K562 (cell line): ENCODE data around the gene CCDC185. TPM values are rescaled to one million over a fixed set of nuclear protein-coding genes. Genes with fewer than 3 reads are reported as not detected.

Experiments used
- ATAC-seq: fragments of 200-7000 bp; cut with Tn5 transposase; 3 replicates; pipeline ENCODE4 v1.9.1; 2020; ENCODE audit warnings: moderate library complexity
- BruUV-seq: library from RNA; stranded (reverse); fragments of 400-500 nt; replicated peaks from 2 replicates; lab custom pipeline; 2021; lab: Mats Ljungman, UMichigan
- CTCF ChIA-PET: fragments of 300-600 bp; formaldehyde crosslinking; extraction: SDS; loops from one replicate; lab custom pipeline; 2021; ENCODE audit warnings: low intra/inter-chr PET ratio; lab: Yijun Ruan, JAX
- POLR2A ChIA-PET: fragments of 300-600, 350-650 bp; sonication (Branson Sonifier 250); formaldehyde crosslinking; extraction: SDS; loops from one replicate; lab custom pipeline; 2021; ENCODE audit warnings: antibody characterized with exemption, inconsistent platforms; lab: Yijun Ruan, JAX
- DNase-seq, 4 experiments: peaks; one replicate each; pipeline versions ENCODE4 v3.0.0 to v3.0.0-alpha.2; 2011 to 2018; ENCODE audit warnings: low spot score in 3 of 4, mixed read lengths in 3 of 4; ENCODE audit errors: extremely low read depth in 1 of 4
- FAIRE-seq: peaks from 2 replicates; lab custom pipeline; 2011; peaks lifted over from hg19 to GRCh38; lab: Jason Lieb, UNC
- H2AFZ ChIP-seq: 2 replicates; pipeline ENCODE4 v1.6.0; 2011; ENCODE audit warnings: low read depth, low read length, control low read depth, inconsistent platforms
- H3K27ac ChIP-seq: fragments of 200-600 bp; 3 replicates; pipeline ENCODE4 v1.8.0; 2011; ENCODE audit warnings: low read depth, mild to moderate bottlenecking, control low read depth, inconsistent platforms, low read length, moderate library complexity, mixed read lengths; ENCODE audit errors: extremely low read depth
- H3K27me3 ChIP-seq, 2 experiments: fragments of 300-600 bp in 1 of 2; 2 replicates in 1 of 2; 3 replicates in 1 of 2; pipeline versions ENCODE4 v1.6.0 to v1.8.0; 2011; ENCODE audit warnings: inconsistent platforms in 2 of 2, low read length in 2 of 2, mild to moderate bottlenecking in 1 of 2, mixed read lengths in 1 of 2, moderate library complexity in 1 of 2; ENCODE audit not compliant: control insufficient read depth in 2 of 2, insufficient read depth in 2 of 2
- H3K36me3 ChIP-seq: fragments of 300-600 bp; 3 replicates; pipeline ENCODE4 v1.8.0; 2011; ENCODE audit warnings: mild to moderate bottlenecking, low read length, inconsistent platforms; ENCODE audit not compliant: control insufficient read depth, insufficient read depth
- H3K4me1 ChIP-seq, 2 experiments: fragments of 200-600 bp in 1 of 2; replicated peaks in 1 of 2; 2 replicates in 1 of 2; 3 replicates in 1 of 2; pipeline versions ENCODE4 v1.5.1 to v1.8.0; 2011; ENCODE audit warnings: inconsistent platforms in 2 of 2, low read length in 2 of 2, mild to moderate bottlenecking in 1 of 2, mixed read lengths in 1 of 2, moderate library complexity in 1 of 2; ENCODE audit not compliant: control insufficient read depth in 2 of 2, insufficient read depth in 2 of 2
- H3K4me2 ChIP-seq: 2 replicates; pipeline ENCODE4 v1.6.1; 2011; ENCODE audit warnings: low read length, control low read depth, inconsistent platforms, mixed read lengths; ENCODE audit not compliant: insufficient read depth
- H3K4me3 ChIP-seq: fragments of 200-600 bp; sonication (generic), shearing (Covaris generic); 2 replicates; pipeline ENCODE4 v1.5.1; 2016; ENCODE audit warnings: control low read depth, inconsistent platforms
- H3K79me2 ChIP-seq: fragments of 200-600 bp; 3 replicates; pipeline ENCODE4 v1.8.0; 2011; ENCODE audit warnings: low read length, inconsistent platforms; ENCODE audit not compliant: control insufficient read depth, insufficient read depth
- H3K9ac ChIP-seq, 2 experiments: 2 replicates each; pipeline versions ENCODE4 v1.6.0 to v1.6.1; 2011; ENCODE audit warnings: low read depth in 2 of 2, low read length in 2 of 2, control low read depth in 1 of 2, inconsistent platforms in 1 of 2, mild to moderate bottlenecking in 1 of 2, mixed read lengths in 1 of 2; ENCODE audit not compliant: insufficient read depth in 1 of 2
- H3K9me1 ChIP-seq: one replicate; pipeline ENCODE4 v1.6.0; 2011; ENCODE audit warnings: inconsistent platforms, mild to moderate bottlenecking, low read length, moderate library complexity; ENCODE audit not compliant: control insufficient read depth, insufficient read depth
- H3K9me3 ChIP-seq: replicated peaks from 2 replicates; pipeline ENCODE4 v1.5.1; 2011; ENCODE audit warnings: low read depth, low read length, inconsistent platforms; ENCODE audit not compliant: control insufficient read depth, insufficient read depth
- H4K20me1 ChIP-seq: replicated peaks from 2 replicates; pipeline ENCODE4 v1.6.1; 2011; ENCODE audit warnings: low read length, inconsistent platforms, mixed read lengths; ENCODE audit not compliant: control insufficient read depth, insufficient read depth
- CCNT2 ChIP-seq: IDR thresholded peaks from 2 replicates; pipeline ENCODE4 v1.6.1; 2011; ENCODE audit warnings: borderline replicate concordance, low read depth, mild to moderate bottlenecking, moderate library complexity, mixed read lengths, low read length; ENCODE audit not compliant: insufficient read length; ENCODE audit errors: extremely low read depth
- CREBBP ChIP-seq: IDR thresholded peaks from one replicate; pipeline ENCODE4 v1.6.1; 2012; ENCODE audit warnings: low read depth, mild to moderate bottlenecking, control low read depth, inconsistent platforms, low read length
- EP300 ChIP-seq: IDR thresholded peaks from 2 replicates; pipeline ENCODE4 v1.6.1; 2012; ENCODE audit warnings: low read length, improper control_type of control experiment
- FOXJ3 ChIP-seq: sonication (generic); formaldehyde crosslinking; IDR thresholded peaks from 2 replicates; pipeline ENCODE4 v1.4.0; 2020; ENCODE audit warnings: mild to moderate bottlenecking, missing genetic modification reagents
- ILF3 ChIP-seq: fragments of 450-650 bp; IDR thresholded peaks from 2 replicates; pipeline ENCODE4 v1.6.1; 2018; ENCODE audit warnings: antibody characterized with exemption, mild to moderate bottlenecking, moderate library complexity, borderline replicate concordance
- JUN ChIP-seq, 2 experiments: sonication (generic) in 1 of 2; formaldehyde crosslinking in 1 of 2; IDR thresholded peaks; 2 replicates each; pipeline versions ENCODE4 v1.6.1 to v1.8.0; 2012 to 2022; ENCODE audit warnings: borderline replicate concordance in 2 of 2, mild to moderate bottlenecking in 2 of 2, improper control_type of control experiment in 1 of 2, low read depth in 1 of 2, low read length in 1 of 2, missing genetic modification reagents in 1 of 2
- KLF13 ChIP-seq: fragments of 450-650 bp; IDR thresholded peaks from 2 replicates; pipeline ENCODE4 v1.6.1; 2016; ENCODE audit warnings: missing genetic modification characterization, low read depth, mild to moderate bottlenecking, missing compliant biosample characterization, moderate library complexity, borderline replicate concordance
- LARP7 ChIP-seq: fragments of 450-650 bp; IDR thresholded peaks from 2 replicates; pipeline ENCODE4 v1.6.1; 2016
- NR2C1 ChIP-seq, 2 experiments: fragments of 450-650 bp; IDR thresholded peaks; 2 replicates each; pipeline ENCODE4 v1.6.1; 2017; ENCODE audit warnings: mild to moderate bottlenecking in 2 of 2, antibody characterized with exemption in 1 of 2, inconsistent platforms in 1 of 2, missing compliant biosample characterization in 1 of 2, missing genetic modification characterization in 1 of 2
- PPARD ChIP-seq: fragments of 250-450 bp; sonication (Bioruptor Pico); IDR thresholded peaks from 2 replicates; pipeline ENCODE4 v1.8.0; 2022; ENCODE audit warnings: inconsistent platforms, mild to moderate bottlenecking, moderate library complexity
- SLC30A9 ChIP-seq: fragments of 250-450 bp; sonication (Bioruptor Pico); IDR thresholded peaks from 2 replicates; pipeline ENCODE4 v1.8.0; 2022; ENCODE audit warnings: mild to moderate bottlenecking, moderate library complexity
- TCF3 ChIP-seq: sonication (generic); formaldehyde crosslinking; IDR thresholded peaks from 2 replicates; pipeline ENCODE4 v1.4.0; 2020; ENCODE audit warnings: mild to moderate bottlenecking, missing genetic modification reagents
- TCF7L2 ChIP-seq: fragments of 150-350 bp; IDR thresholded peaks from 2 replicates; pipeline ENCODE4 v1.6.1; 2016; ENCODE audit warnings: low read depth, mild to moderate bottlenecking, low read length, moderate library complexity
- YY1 ChIP-seq, 3 experiments: IDR thresholded peaks; 2 replicates each; pipeline ENCODE4 v1.6.1; 2011; ENCODE audit warnings: low read length in 2 of 3, mild to moderate bottlenecking in 2 of 3, moderate library complexity in 2 of 3, borderline replicate concordance in 1 of 3, control low read depth in 1 of 3, low read depth in 1 of 3; ENCODE audit not compliant: insufficient read depth in 3 of 3, insufficient replicate concordance in 2 of 3, control insufficient read depth in 1 of 3, insufficient read length in 1 of 3; ENCODE audit errors: extremely low read depth in 1 of 3
- ZNF354B ChIP-seq: fragments of 250-450 bp; sonication (Bioruptor Pico); IDR thresholded peaks from 2 replicates; pipeline ENCODE4 v1.4.0; 2020
- WGBS: fragments of 100-300 bp; shearing (Covaris generic); methylation state at CpG from one replicate; pipeline ENCODE4 v1.1.6; 2016; ENCODE audit warnings: low coverage, mixed read lengths; ENCODE audit not compliant: insufficient coverage; ENCODE audit errors: missing lambda C conversion rate; 5-methylcytosine and 5-hydroxymethylcytosine counted together
- in situ Hi-C: fragments of 300-500 bp; cut with MboI; formaldehyde crosslinking; loops from 4 replicates; pipeline ENCODE4 v1.15.0; 2018; ENCODE audit warnings: inconsistent platforms, mixed read lengths
- intact Hi-C: fragments of 100-400 bp; cut with micrococcal nuclease; formaldehyde crosslinking; loops from 2 replicates; pipeline ENCODE4 v1.14.2; 2022
- polyA plus RNA-seq, 8 experiments: library from polyadenylated mRNA; depleted of rRNA in 4 of 8; stranded (reverse) in 5 of 8; unstranded in 3 of 8; fragments of >200 nt; fragmentation: Nextera tagmentation in 2 of 8; fragmentation: Illumina TruSeq in 1 of 8; extraction: Ambion mirVana in 2 of 8; extraction: Trizol in 1 of 8; gene quantifications; 2 replicates each; pipeline versions ENCODE4 v1.2.1 to v1.2.3, GENCODE V29; 2011 to 2014; ENCODE audit warnings: inconsistent platforms in 1 of 8, missing spikeins in 1 of 8
- total RNA-seq, 7 experiments: library from RNA; depleted of rRNA in 6 of 7; stranded (reverse); fragments of >200 nt in 6 of 7; fragmentation: Illumina TruSeq in 2 of 7; extraction: Trizol in 2 of 7; gene quantifications; 2 replicates each; pipeline versions ENCODE4 v1.2.1 to v1.2.3, GENCODE V29; 2011 to 2021; ENCODE audit warnings: low replicate concordance in 1 of 7
- TF ChIP-seq, protein P1 (sequence below): fragments of 250-450 bp; sonication (Bioruptor Pico); IDR thresholded peaks from 2 replicates; pipeline ENCODE4 v1.4.0; 2020

Gene CCDC185
- total and polyA plus RNA-seq, 9 of the 15 experiments (the other 6 are each of a cell fraction or from before 2014, with no cell fraction given) = not detected

DNA sequence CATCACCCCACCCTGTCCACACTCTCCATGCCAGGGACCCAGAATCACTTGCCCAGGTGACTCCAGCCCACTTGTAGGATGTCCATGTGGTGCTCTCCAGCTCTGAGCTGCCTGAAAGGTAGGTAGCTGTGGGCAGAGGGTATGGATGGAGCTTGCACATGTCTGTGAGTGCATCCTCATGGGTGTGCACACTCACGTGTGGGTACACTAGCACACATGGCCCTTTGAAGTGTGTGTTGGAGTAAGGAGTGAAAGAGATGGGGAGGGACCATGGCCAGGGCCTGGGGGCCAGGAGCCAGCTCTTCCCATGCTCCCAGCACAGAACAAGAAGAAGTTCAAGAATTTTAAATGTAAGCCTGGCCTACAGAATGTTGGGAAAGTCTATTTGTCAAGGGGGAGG is 50.2 kb downstream of the CCDC185 start:
- Histone ChIP-seq H4K20me1 (no peaks in the 10 kb centered on the region), H3K9ac (no peak overlapping the region), H3K9me1 (no peaks in the 10 kb centered on the region), H3K27ac (no peak overlapping the region), H3K79me2 (no peaks in the 10 kb centered on the region), H3K27me3 (peaks cover 0 to 2% of the 10 kb centered on the region in 2 experiments; a peak in 1 of 5 replicates), H3K4me3 (no peak overlapping the region), H3K4me1 (no peaks in the 10 kb centered on the region), H3K4me2 (no peak overlapping the region), H2AFZ (no peak overlapping the region), H3K9me3 (no peaks in the 10 kb centered on the region; the same call in 1 of the 2 replicates), H3K36me3 (no peaks in the 10 kb centered on the region)
- ATAC-seq (no peak), FAIRE-seq (no peak), DNase-seq (no peak)
- CTCF ChIA-PET = no interaction called here
- BruUV-seq = no TSS peak
- POLR2A ChIA-PET = no interaction called here
- WGBS = 0% methylated on average over 1 of the region's 1 CpG
- intact Hi-C loops (no loop called here), in situ Hi-C loops (no loop called here)
- TF ChIP-seq CREBBP (no peak), CCNT2 (no peak), ZNF354B (CRISPR knock-in tag) (no peak), LARP7 (no peak), SLC30A9 (CRISPR knock-in tag) (no peak), ILF3 (no peak), KLF13 (tag) (no peak), YY1 (IDR thresholded peaks at IDR 0.05; ENCODE audit: borderline replicate concordance in 1 of 3, control insufficient read depth in 1 of 3, extremely low read depth in 1 of 3, insufficient read depth in 3 of 3, insufficient read length in 1 of 3, insufficient replicate concordance in 2 of 3, low read depth in 1 of 3, low read length in 2 of 3) (no peak), FOXJ3 (CRISPR knock-in tag) (no peak), TCF3 (CRISPR knock-in tag) (no peak), NR2C1 (IDR thresholded peaks at IDR 0.05) (no peak), NR2C1 (tag; IDR thresholded peaks at IDR 0.05) (no peak), PPARD (CRISPR knock-in tag) (no peak), JUN (IDR thresholded peaks at IDR 0.05; ENCODE audit: borderline replicate concordance, low read depth, low read length) (no peak), JUN (CRISPR knock-in tag; IDR thresholded peaks at IDR 0.05; ENCODE audit: borderline replicate concordance) (no peak), EP300 (no peak), TCF7L2 (no peak)
- TF ChIP-seq, protein P1, sequence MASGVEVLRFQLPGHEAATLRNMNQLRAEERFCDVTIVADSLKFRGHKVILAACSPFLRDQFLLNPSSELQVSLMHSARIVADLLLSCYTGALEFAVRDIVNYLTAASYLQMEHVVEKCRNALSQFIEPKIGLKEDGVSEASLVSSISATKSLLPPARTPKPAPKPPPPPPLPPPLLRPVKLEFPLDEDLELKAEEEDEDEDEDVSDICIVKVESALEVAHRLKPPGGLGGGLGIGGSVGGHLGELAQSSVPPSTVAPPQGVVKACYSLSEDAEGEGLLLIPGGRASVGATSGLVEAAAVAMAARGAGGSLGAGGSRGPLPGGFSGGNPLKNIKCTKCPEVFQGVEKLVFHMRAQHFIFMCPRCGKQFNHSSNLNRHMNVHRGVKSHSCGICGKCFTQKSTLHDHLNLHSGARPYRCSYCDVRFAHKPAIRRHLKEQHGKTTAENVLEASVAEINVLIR (CRISPR knock-in tag) = no peak
